GM12872 (cell line): Measurements from ENCODE around the gene FOXL1.

Experiments
- TF ChIP-seq, protein P1 (sequence below): IDR thresholded peaks from 3 replicates; pipeline ENCODE4 v1.5.1; 2011; ENCODE audit warnings: low read depth, mild to moderate bottlenecking, low read length, moderate library complexity; ENCODE audit not compliant: insufficient read depth

Gene FOXL1

DNA sequence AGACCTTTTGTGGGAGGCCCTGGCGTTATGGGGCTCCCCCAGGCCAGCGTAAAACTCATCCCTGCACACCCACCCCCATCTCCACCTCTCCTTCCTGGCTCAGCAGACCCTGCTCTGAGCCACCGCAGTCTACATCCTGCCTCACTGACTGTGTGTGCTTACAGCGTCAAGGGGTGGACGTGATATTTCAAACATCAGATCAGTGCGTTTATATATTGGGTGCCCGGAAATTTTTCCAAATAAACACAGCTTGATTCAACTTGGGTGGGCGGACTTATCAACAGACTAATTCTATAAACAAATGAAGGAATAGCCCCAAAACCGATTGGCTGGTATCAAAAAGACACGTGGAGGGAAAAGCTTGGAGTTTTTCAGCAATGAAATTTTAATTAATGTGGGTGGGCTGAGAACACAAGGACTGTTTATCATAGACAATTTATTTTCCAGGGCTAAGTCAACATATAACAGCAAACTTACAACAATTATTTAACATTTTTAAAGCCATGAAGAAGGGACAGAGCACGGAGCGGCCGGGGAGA lies at the start of gene FOXL1:
Gene FOXL1, plus strand, starts transcription at position 489 of the 539 bp plus-strand sequence. CDS start 175 bp downstream, outside the sequence.
- TF ChIP-seq, protein P1, sequence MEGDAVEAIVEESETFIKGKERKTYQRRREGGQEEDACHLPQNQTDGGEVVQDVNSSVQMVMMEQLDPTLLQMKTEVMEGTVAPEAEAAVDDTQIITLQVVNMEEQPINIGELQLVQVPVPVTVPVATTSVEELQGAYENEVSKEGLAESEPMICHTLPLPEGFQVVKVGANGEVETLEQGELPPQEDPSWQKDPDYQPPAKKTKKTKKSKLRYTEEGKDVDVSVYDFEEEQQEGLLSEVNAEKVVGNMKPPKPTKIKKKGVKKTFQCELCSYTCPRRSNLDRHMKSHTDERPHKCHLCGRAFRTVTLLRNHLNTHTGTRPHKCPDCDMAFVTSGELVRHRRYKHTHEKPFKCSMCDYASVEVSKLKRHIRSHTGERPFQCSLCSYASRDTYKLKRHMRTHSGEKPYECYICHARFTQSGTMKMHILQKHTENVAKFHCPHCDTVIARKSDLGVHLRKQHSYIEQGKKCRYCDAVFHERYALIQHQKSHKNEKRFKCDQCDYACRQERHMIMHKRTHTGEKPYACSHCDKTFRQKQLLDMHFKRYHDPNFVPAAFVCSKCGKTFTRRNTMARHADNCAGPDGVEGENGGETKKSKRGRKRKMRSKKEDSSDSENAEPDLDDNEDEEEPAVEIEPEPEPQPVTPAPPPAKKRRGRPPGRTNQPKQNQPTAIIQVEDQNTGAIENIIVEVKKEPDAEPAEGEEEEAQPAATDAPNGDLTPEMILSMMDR: no peak

DNA sequence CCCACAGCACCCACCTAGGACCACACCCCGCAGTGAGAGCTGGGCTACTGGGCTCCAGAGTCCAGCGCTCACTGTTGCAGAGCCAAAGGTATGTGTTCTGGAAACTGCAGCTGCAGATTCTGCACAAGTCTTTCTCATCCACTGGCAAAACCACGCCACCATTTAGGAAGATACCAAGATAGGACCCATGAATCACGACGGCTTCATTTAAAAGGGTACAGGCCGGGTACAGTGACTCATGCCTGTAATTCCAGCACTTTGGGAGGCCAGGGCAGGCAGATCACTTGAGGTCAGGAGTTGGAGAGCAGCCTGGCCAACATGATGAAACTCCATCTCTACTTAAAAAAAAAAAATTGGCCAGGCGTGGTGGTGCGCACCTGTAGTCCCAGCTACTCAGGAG lies 49.2 kb upstream of the FOXL1 start:
- TF ChIP-seq, protein P1: no peak

DNA sequence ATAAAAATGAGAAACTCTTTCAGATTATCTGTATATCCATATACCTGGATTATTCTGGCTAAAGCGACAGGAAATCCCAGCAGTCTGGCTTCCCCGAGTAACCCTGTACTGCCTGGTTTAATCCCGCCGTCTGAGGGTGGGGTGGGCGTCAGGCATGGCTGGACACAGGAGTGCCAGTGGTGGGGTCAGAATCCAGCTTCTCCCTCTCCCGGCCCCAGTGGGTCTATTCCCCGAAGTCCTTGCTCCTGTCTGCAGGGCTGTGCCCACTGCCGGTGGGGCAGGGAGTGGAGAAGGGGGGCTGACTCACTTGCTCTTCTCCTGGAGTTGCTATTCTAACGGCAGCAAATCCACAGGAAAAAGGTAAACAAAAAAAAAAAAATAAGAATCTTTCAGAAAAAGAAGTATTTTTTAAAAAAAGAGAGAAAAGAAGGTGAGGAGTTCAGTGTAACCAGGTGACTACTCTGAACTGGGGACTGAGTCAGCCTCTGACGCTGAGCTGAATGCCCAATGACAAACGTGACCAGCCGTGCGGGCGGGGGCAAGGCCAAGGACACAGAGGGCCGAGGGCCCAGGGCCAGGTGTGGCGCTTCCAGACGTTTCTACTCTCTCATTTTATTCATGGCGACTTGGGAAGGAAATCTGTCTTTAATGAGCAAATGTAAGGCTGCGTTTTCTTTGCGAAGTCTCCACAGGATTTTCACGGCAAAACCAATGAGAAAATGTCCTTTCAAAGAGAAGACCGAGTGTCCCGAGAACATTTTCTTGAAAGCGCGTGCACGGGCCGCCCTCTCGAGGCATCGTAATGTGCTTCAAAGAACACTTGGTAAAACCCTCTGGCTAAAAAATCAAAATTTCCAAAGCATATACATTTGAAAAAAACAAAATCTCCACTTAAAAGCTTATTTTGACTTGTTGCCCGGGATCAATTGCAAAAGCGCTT lies 47.8 kb upstream of the FOXL1 start:
- TF ChIP-seq, protein P1: no peak

DNA sequence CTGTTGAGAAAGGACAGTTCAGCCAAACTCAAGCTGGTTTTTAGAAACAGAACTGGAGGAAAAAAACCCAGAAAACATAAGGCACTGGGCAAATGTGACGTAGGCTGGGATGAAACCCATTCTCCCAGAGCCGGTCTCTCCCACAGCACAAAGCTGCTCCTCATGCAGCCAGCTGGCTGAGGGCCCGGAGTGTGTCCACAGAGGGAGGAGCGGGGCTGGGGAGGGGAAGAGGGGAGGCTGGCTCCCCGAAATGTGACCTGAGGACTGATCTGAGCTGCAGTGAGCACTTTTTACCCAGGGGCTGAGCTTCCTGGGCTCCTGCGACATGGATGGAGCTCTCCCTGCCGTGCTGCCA lies 47.2 kb upstream of the FOXL1 start:
- TF ChIP-seq, protein P1: no peak

DNA sequence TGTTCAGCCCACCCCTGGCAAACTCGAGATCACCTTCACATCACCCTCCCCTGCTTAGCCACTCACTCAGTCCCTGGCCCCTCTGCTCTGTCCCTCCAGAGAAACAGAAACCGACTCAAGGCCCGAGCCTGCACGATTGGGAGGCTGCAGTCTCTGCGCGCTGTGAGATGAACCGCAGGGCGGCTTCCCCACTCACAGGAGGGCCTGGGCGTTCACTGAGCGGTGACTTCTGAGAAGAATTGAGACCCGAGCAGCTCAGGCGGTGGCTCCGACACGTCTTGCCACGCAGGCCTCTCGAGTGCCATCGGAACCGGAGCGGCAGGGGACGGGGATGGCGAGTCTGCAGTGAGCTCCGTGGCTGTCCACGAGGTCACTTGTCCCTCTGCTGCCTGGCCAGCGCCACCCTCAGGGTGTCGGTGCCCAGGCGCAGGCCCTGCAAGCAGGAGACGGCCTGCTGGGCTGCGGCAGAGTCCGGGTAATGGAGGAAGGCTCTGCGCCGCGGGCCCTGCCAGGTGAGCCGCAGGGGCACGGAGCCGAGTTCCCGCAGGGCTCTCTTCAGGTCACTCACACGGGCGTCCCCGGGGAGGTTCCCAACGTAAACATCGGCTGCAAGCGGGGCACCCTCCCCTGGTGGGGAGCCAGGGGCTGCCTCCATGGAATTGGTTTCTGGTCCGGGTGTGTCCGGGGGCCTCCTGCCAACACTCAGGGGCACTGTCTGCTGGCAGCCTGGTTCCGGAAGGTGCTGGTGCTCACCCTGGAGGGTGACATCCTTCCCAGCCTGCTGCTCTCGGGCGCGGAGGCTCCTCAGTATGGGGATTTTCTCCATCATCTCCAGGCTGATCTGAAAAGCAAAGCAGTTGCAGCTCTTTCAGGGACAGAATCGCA lies 46.5 kb upstream of the FOXL1 start:
- TF ChIP-seq, protein P1: no peak

DNA sequence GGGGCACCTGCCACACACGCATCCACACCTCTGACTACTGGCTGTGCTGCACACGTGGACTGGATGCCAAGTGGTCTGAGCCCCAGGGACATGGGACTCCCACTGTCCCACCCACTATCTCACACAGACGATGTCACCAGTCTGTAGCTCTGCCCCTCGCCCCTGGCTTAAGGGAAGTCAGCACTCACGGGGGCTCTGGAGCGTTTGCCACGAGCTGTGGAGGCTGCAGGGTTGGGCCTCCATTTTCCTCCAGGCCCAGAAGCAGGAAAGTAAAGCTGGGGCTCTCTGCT lies 45.9 kb upstream of the FOXL1 start:
- TF ChIP-seq, protein P1: no peak

DNA sequence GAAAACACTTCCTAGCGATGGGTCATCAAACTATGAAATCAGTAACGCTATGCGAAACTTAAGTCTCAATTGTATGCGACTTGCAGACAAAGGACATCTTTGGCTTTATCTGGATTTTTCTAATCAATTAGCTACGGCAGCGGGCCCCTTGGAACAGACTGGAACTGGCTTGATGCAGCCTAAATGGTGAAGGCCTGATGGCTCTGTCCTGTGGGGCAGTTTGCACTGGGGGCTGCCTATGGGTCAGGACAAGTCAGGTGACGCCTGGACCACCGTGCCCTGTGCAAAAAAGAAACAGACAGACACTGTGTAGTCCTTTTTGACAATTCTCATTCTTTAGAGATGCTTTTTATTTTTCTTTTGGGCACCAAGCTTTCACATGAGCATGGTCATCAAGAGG lies 45.3 kb upstream of the FOXL1 start:
- TF ChIP-seq, protein P1: no peak
